ENCODE measurements around the gene KIF2A. TPM values are rescaled to one million over a fixed set of nuclear protein-coding genes. Genes with fewer than 3 reads are reported as not detected.

KIF2A gene
- total RNA-seq, 2 experiments from 2014 or later = 224 to 306 TPM

DNA sequence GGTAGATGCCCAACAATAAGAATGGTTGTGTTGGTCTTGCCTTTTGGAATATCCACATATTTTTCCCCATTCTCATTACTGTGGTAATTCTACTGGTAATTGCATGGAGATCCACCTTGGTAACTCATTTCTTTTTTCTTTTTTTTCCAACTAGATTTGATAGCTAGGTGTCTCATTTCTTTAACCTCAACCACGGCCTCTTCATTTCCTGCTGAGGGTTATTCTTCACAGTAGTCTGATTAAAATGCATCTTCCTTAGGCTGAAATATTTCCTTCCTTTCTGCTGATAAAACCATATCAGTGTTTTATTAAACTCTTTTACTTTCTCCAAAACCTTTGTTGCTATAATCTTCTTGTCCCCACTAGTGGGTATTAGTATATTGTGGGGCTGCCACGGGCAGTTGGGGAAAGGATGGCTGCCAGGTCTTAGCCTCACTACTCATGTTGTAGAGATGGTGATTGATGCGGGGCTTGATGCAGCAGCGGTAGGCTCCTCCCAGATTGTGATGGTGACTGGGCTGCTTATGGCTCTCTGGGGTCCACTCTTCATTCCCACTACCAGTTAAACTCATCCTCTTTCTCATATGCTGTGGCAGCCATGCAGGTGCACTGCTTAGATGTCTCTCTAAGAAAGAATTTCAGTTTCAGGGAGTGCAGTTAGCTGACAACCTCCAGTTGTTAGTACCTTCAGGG, 35.9 kb downstream of the KIF2A start:
- POLR2A ChIA-PET = interaction anchor here (0.6 to 1.0 kb wide), 3 partner anchors 12 to 71 kb away, joined by 3 to 4 read pairs (median 3); partner anchors contain the start of gene KIF2A
- Mint-ChIP-seq H3K4me1 (peaks cover 54% of the 10 kb centered on the region), H3K36me3 (ENCODE audit: low read depth) (peaks cover 28% of the 10 kb centered on the region), H3K9me3 (ENCODE audit: low read depth) (no peaks in the 10 kb centered on the region), H3K27ac (peak overlapping the region; percentile 84), H3K27me3 (no peaks in the 10 kb centered on the region), H3K4me3 (peak overlapping the region; percentile 5)
- peak; percentile 46 for DNase-seq
- peak; percentile 70 for ATAC-seq
- intact Hi-C loops (cut with DNase I, micrococcal nuclease) = loop anchor here (2.0 to 5.0 kb wide), 3 partner anchors 27 to 115 kb away; partner anchors contain the start of gene KIF2A (in 2 of the 2)
- CTCF ChIA-PET = no interaction called here

DNA sequence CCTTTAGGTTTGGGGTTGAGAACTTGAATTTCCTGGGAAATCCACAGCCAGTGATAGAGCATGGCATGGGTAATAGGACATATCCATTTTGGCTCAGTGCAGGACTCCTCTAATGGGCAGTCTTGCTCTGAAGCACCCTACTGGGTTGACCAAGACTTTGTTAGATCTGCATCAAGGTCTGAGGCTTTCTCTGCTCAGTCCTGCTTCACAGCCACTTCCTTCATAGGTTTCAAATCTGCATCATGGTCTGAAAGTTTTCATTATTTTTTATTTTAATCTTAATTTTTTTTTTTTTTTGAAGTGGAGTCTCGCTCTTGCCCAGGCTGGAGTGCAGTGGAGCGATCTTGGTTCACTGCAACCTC, 36.5 kb downstream of the KIF2A start:
- ATAC-seq (no peak), DNase-seq (no peak)
- POLR2A ChIA-PET = interaction anchor here (1.0 kb wide), 1 partner anchor 13 kb away, joined by 3 read pairs; no protein-coding TSS in a partner anchor
- H3K4me1 Mint-ChIP-seq = peaks cover 54% of the 10 kb centered on the region
- peaks cover 29% of the 10 kb centered on the region for H3K36me3 Mint-ChIP-seq (ENCODE audit: low read depth)
- H3K9me3 Mint-ChIP-seq (ENCODE audit: low read depth) = no peaks in the 10 kb centered on the region
- no peaks in the 10 kb centered on the region for H3K27me3 Mint-ChIP-seq
- H3K4me3 Mint-ChIP-seq = no peak overlapping the region
- intact Hi-C loops (cut with DNase I, micrococcal nuclease) = loop anchor here (5.0 kb wide), 1 partner anchor 115 kb away; no protein-coding TSS in a partner anchor
- CTCF ChIA-PET = interaction anchor here (1.5 kb wide), 1 partner anchor 118 kb away, joined by 3 read pairs; no protein-coding TSS in a partner anchor
- peak overlapping the region; percentile 84 for H3K27ac Mint-ChIP-seq

DNA sequence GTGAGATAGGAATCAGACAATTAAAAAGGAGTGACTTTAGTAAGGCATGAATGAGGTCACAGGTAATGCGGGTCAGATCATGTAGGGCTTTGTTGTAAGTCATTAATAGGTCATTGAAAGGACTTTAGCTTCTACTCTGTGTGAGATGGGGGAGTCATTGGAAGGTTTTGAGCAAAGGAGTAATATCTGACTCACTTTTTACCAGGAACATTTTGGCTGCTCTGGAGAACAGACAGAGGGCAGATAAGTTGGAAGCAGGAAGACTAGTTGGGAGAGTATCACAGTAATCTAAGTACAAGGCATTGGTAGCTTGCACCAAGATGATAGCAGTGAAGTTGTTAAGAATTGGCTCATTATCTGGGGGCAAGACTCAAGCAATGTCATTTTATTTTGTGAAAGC, 37.4 kb downstream of the KIF2A start:
- H3K4me1 Mint-ChIP-seq = peaks cover 54% of the 10 kb centered on the region
- ChIA-PET CTCF (interaction anchor here (0.6 to 1.5 kb wide), 5 partner anchors 9 to 119 kb away, joined by 3 to 5 read pairs (median 4); no protein-coding TSS in a partner anchor), POLR2A (interaction anchor here (1.1 kb wide), 1 partner anchor 25 kb away, joined by 4 read pairs; no protein-coding TSS in a partner anchor)
- intact Hi-C loops (cut with DNase I, micrococcal nuclease) = loop anchor here (5.0 kb wide), 1 partner anchor 116 kb away; no protein-coding TSS in a partner anchor
- ATAC-seq (no peak), DNase-seq (no peak)
- peaks cover 32% of the 10 kb centered on the region for H3K36me3 Mint-ChIP-seq (ENCODE audit: low read depth)
- no peaks in the 10 kb centered on the region for H3K9me3 Mint-ChIP-seq (ENCODE audit: low read depth)
- H3K4me3 Mint-ChIP-seq = no peak overlapping the region
- H3K27ac Mint-ChIP-seq = peak overlapping the region; percentile 78
- no peaks in the 10 kb centered on the region for H3K27me3 Mint-ChIP-seq

DNA sequence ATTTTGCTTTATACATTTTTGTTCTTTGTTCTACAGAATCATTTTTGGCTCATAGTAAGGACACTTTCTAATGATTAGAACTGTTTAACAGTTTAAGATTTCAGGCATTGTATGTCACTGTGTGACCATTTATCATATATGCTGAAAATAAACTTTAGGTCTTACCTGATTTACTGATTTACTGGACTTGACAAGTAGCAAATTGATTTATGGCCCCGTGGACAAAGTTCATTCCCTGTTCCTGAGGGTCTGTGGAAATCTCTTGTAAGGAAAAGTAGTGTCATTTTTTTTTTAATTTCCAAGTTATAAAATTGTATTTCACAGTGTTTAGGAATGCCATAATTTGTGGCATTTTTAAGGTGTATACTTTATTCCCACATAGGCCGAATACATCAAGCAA, 40.7 kb downstream of the KIF2A start:
- intact Hi-C loops (cut with DNase I, micrococcal nuclease) = no loop called here
- POLR2A ChIA-PET = no interaction called here
- CTCF ChIA-PET = interaction anchor here (1.2 to 1.8 kb wide), 2 partner anchors 13 to 122 kb away, joined by 3 to 4 read pairs; no protein-coding TSS in a partner anchor
- Mint-ChIP-seq H3K4me1 (peaks cover 34% of the 10 kb centered on the region), H3K27ac (peak overlapping the region; percentile 74), H3K36me3 (ENCODE audit: low read depth) (peaks cover 39% of the 10 kb centered on the region), H3K27me3 (no peaks in the 10 kb centered on the region), H3K9me3 (ENCODE audit: low read depth) (no peaks in the 10 kb centered on the region), H3K4me3 (no peak overlapping the region)
- no peak for DNase-seq
- ATAC-seq = no peak

DNA sequence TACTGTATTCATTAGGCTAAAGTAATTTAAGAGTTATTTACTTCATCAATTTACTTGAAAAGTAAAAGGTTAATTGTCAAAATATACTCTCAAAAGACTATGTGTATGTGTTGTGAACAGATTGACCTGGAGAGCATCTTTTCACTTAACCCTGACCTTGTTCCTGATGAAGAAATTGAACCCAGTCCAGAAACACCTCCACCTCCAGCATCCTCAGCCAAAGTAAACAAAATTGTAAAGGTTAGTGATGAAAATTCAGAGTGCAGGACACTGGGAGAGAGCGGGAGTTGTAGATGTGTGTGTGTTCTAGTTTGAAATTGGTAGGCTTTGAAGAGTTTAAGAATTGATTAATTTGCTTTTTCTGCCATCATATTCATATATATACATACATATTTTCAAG, 41.9 kb downstream of the KIF2A start:
- no peaks in the 10 kb centered on the region for H3K9me3 Mint-ChIP-seq (ENCODE audit: low read depth)
- ATAC-seq (no peak), DNase-seq (no peak)
- ChIA-PET POLR2A (no interaction called here), CTCF (interaction anchor here (1.0 kb wide), 1 partner anchor 37 kb away, joined by 4 read pairs; no protein-coding TSS in a partner anchor)
- peaks cover 37% of the 10 kb centered on the region for H3K36me3 Mint-ChIP-seq (ENCODE audit: low read depth)
- H3K4me1 Mint-ChIP-seq = peaks cover 27% of the 10 kb centered on the region
- H3K27ac Mint-ChIP-seq = no peak overlapping the region
- no peak overlapping the region for H3K4me3 Mint-ChIP-seq
- no peaks in the 10 kb centered on the region for H3K27me3 Mint-ChIP-seq
- intact Hi-C loops (cut with DNase I, micrococcal nuclease) = no loop called here

DNA sequence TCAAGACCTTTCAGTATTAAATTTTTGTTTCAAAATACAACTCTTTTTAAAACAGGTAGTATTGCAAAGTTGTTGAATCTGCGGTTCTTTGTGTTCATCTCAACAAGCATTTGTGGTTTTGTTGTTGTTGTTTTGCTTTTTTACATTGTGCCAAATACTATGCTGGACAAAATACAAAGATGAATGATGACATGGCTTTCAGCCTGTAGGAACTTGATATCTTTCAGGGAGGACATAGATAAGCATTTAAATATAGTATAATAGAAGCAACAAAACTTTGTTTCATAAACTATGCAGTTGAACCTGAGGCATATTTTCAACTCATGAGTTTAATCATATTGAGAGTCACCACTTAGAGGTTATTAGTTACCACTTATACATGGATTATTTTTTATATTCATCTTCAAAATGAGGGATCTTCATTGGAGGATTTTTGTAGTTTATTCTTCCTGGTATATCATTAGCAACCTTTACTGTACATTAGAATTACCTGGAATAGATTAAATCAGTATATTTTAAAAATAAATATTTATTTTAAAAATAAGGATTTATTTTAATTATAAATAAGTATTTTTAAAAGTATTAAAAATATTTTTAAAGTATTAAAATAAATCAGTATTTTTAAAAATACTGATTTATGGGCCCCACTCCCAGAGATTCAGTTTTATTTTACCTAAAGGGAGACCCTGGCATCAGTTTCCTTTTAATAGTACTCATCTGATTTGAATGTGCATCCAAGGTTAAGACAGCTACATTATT, 42.9 kb downstream of the KIF2A start:
- intact Hi-C loops (cut with DNase I, micrococcal nuclease) = no loop called here
- ATAC-seq (no peak), DNase-seq (no peak)
- ChIA-PET CTCF (interaction anchor here (0.7 to 1.3 kb wide), 5 partner anchors 13 to 125 kb away, joined by 3 to 8 read pairs (median 4); no protein-coding TSS in a partner anchor), POLR2A (no interaction called here)
- Mint-ChIP-seq H3K27me3 (no peaks in the 10 kb centered on the region), H3K9me3 (ENCODE audit: low read depth) (no peaks in the 10 kb centered on the region), H3K36me3 (ENCODE audit: low read depth) (peaks cover 30% of the 10 kb centered on the region), H3K4me3 (no peak overlapping the region), H3K4me1 (peaks cover 18% of the 10 kb centered on the region), H3K27ac (peak overlapping the region; percentile 15)

DNA sequence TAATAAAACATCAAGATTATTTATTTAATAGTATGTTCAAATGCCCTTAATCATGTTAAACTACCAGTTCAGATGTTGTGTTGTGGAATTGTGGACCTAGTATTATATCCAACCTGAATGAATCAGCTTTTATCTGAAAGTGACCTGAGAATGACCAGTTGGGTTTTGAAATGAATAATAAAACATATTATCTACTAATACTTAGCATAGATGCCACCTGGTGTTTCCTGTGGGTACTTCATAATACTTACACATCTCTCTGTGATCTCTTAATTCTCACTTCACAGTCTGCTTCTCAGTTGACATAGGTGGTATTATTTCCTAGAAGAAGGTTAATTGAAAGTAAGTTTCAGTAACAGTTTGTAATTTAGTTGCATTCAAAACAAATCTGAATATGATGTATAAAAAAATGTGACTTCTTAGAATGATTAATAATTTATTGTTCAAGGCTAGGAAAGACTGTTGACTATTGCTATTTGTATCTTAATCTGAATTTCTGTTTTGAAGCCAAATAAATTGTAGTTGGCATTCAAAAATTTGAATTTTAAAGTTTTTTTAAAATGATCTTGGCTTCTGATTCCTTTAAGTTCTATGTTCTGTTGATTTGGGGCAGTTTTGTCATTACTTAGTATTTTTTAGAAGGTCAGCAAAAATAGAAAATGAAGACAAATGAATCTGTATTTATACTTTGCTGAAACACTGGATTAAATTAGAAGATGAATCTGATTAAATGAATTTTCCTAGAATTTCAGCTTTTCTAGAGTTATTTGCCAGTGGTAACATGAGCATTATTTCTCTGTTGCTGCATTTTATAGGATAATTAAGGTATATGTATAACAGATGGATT, 48.2 kb downstream of the KIF2A start:
- ATAC-seq (peak; percentile 39), DNase-seq (no peak)
- CTCF ChIA-PET = interaction anchor here (0.6 to 2.8 kb wide), 8 partner anchors 14 to 129 kb away, joined by 3 to 14 read pairs (median 3); no protein-coding TSS in a partner anchor
- peaks cover 8% of the 10 kb centered on the region for H3K4me1 Mint-ChIP-seq
- no peaks in the 10 kb centered on the region for H3K27me3 Mint-ChIP-seq
- peaks cover 43% of the 10 kb centered on the region for H3K36me3 Mint-ChIP-seq (ENCODE audit: low read depth)
- H3K9me3 Mint-ChIP-seq (ENCODE audit: low read depth) = no peaks in the 10 kb centered on the region
- no peak overlapping the region for H3K27ac Mint-ChIP-seq
- intact Hi-C loops (cut with DNase I, micrococcal nuclease) = loop anchor here in 1 of 2 experiments (1.0 kb wide), 1 partner anchor 130 kb away; no protein-coding TSS in a partner anchor
- no peak overlapping the region for H3K4me3 Mint-ChIP-seq
- POLR2A ChIA-PET = no interaction called here

DNA sequence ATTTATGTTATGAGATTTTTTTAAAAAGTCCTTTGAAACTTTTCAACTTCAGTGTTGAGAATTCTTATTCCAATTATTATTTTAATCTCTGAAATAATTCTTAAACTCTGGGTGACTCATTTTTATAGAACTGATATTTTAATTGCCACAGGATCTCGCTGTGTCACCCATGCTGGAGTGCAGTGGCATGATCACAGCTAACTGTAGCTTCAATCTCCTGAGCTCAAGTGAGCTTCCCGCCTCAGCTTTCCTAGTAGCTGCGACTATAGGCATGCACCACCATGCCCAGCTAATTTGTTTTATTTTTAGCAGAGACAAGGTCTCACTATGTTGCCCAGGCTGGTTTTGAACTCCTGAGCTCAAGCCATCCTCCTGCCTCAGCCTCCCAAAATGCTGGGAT, 56.7 kb downstream of the KIF2A start:
- peaks cover 58% of the 10 kb centered on the region for H3K36me3 Mint-ChIP-seq (ENCODE audit: low read depth)
- ChIA-PET CTCF (interaction anchor here (0.8 to 1.2 kb wide), 2 partner anchors 10 to 13 kb away, joined by 4 to 6 read pairs; no protein-coding TSS in a partner anchor), POLR2A (interaction anchor here (0.6 kb wide), 1 partner anchor 47 kb away, joined by 3 read pairs; no protein-coding TSS in a partner anchor)
- DNase-seq = no peak
- ATAC-seq = no peak
- no peaks in the 10 kb centered on the region for H3K27me3 Mint-ChIP-seq
- H3K4me3 Mint-ChIP-seq = no peak overlapping the region
- H3K4me1 Mint-ChIP-seq = peaks cover 2% of the 10 kb centered on the region
- intact Hi-C loops (cut with DNase I, micrococcal nuclease) = no loop called here
- no peak overlapping the region for H3K27ac Mint-ChIP-seq
- no peaks in the 10 kb centered on the region for H3K9me3 Mint-ChIP-seq (ENCODE audit: low read depth)

DNA sequence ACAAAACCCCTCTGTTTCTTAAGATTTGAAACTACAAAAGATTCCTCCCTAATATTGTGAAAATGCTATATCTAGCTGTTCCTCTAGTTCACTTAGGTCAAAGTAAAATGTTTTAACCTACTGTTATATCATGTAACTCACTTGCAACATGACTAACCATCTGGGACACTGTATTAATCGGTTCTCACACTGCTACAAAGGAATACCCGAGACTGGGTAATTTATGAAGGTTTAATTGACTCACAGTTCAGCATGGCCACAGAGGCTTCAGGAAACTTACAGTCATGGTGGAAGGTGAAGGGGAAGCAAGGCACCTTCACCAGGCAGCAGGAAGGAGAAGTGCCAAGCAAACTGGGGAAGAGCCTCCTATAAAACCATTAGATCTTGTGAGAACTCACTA, 63.0 kb downstream of the KIF2A start:
- Mint-ChIP-seq H3K4me3 (no peak overlapping the region), H3K4me1 (peaks cover 6% of the 10 kb centered on the region), H3K36me3 (ENCODE audit: low read depth) (peaks cover 51% of the 10 kb centered on the region), H3K27me3 (no peaks in the 10 kb centered on the region), H3K9me3 (ENCODE audit: low read depth) (no peaks in the 10 kb centered on the region), H3K27ac (peak overlapping the region; percentile 66)
- ChIA-PET CTCF (interaction anchor here (0.6 to 1.1 kb wide), 4 partner anchors 13 to 153 kb away, joined by 3 to 4 read pairs (median 4); no protein-coding TSS in a partner anchor), POLR2A (no interaction called here)
- intact Hi-C loops (cut with DNase I, micrococcal nuclease) = no loop called here
- DNase-seq = no peak
- ATAC-seq = peak; percentile 76

DNA sequence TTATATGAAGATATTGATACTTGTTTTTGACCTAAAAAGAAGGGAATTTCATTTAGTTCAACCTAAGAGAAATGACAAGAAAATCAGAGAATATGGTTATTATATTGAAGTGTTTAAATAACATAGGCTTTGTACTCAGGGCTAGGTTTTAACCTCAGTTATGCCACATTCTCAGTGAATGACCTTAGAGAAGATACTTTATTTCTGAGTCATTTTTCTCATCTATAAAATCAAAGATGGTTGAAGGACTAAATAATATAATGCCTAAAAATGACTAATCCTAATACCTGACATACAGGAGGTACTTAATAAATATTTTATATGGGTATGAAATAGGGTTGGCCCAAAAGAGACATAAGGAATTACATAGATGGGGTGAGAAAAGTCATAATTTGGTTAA, 65.4 kb downstream of the KIF2A start:
- H3K27ac Mint-ChIP-seq = no peak overlapping the region
- no peak for DNase-seq
- POLR2A ChIA-PET = interaction anchor here (0.6 kb wide), 1 partner anchor 15 kb away, joined by 4 read pairs; no protein-coding TSS in a partner anchor
- CTCF ChIA-PET = no interaction called here
- peaks cover 42% of the 10 kb centered on the region for H3K36me3 Mint-ChIP-seq (ENCODE audit: low read depth)
- ATAC-seq = no peak
- intact Hi-C loops (cut with DNase I, micrococcal nuclease) = no loop called here
- H3K9me3 Mint-ChIP-seq (ENCODE audit: low read depth) = no peaks in the 10 kb centered on the region
- H3K4me3 Mint-ChIP-seq = no peak overlapping the region
- H3K4me1 Mint-ChIP-seq = peaks cover 6% of the 10 kb centered on the region
- H3K27me3 Mint-ChIP-seq = no peaks in the 10 kb centered on the region

DNA sequence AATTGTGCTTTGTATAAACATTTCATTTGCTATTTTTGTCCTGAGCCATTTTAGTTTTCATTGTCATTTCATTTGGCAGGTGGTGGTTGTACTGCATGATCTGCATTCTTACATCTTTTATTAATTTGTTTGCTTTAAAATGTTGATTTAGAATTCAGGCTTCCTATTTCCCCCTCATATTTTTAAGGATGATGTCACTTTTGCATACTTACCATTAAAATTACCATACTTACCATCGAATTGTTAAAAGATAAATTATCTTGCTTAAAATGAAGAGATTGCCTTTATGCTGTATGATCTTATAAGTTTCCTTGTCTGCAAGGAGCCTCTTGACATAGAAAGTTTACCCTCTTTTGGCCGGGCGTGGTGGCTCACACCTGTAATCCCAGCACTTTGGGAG, 66.6 kb downstream of the KIF2A start:
- ChIA-PET CTCF (no interaction called here), POLR2A (no interaction called here)
- H3K4me1 Mint-ChIP-seq = peaks cover 6% of the 10 kb centered on the region
- no peaks in the 10 kb centered on the region for H3K27me3 Mint-ChIP-seq
- intact Hi-C loops (cut with DNase I, micrococcal nuclease) = no loop called here
- H3K27ac Mint-ChIP-seq = no peak overlapping the region
- ATAC-seq = no peak
- DNase-seq = no peak
- no peaks in the 10 kb centered on the region for H3K9me3 Mint-ChIP-seq (ENCODE audit: low read depth)
- no peak overlapping the region for H3K4me3 Mint-ChIP-seq
- H3K36me3 Mint-ChIP-seq (ENCODE audit: low read depth) = peaks cover 39% of the 10 kb centered on the region

All from activated CD4-positive, alpha-beta T cell treated with anti-CD3 and anti-CD28 coated beads for 36 hours (primary cell).